Measurements from ENCODE around the gene RAB39A. TPM values are rescaled to one million over a fixed set of nuclear protein-coding genes. Genes with fewer than 3 reads are reported as not detected.

The RAB39A gene
- total RNA-seq, 1 donor from 2014 or later, result not detected

DNA sequence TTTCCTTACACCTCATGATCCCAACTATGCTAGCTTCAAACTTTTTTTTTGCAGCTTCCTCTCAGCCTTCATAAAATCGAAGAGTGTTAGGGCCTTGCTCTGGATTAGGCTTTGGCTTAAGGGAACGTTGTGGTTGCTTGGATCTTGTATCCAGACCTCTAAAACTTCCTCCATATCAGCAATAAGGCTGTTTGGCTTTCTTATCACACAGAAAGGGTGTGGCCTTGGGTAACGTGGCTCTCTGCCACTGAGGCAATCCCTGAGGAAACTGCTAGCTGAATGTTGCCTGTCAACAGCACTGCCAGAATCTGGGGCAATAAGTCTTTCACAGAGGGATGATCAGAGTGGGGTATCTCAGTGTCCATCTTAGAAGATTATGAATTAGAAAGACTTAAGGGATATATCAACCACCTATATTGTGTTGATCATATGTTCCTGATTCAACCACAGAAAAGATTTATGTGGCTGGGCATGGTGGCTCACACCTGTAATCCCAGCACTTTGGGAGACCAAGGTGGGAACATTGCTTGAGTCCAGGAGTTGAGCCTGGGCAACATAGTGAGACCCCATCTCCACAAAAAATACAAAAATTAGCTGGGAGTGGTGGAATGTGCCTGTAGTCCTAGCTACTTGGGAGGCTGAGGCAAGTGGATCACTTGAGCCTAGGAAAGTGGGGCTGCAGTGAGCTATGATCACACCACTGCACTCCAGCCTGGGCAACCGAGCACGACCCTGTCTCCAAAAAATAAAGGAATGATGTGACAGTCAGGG lies 67.9 kb downstream of the RAB39A start:
- Histone ChIP-seq H3K4me3 (no peak overlapping the region), H3K27ac (no peak overlapping the region), H3K9me3 (no peaks in the 10 kb centered on the region), H3K27me3 (no peaks in the 10 kb centered on the region), H3K4me1 (no peaks in the 10 kb centered on the region), H3K36me3 (no peaks in the 10 kb centered on the region)
- no peak for DNase-seq (ENCODE audit: low spot score in 2 of 2)
- TF ChIP-seq, protein P1, sequence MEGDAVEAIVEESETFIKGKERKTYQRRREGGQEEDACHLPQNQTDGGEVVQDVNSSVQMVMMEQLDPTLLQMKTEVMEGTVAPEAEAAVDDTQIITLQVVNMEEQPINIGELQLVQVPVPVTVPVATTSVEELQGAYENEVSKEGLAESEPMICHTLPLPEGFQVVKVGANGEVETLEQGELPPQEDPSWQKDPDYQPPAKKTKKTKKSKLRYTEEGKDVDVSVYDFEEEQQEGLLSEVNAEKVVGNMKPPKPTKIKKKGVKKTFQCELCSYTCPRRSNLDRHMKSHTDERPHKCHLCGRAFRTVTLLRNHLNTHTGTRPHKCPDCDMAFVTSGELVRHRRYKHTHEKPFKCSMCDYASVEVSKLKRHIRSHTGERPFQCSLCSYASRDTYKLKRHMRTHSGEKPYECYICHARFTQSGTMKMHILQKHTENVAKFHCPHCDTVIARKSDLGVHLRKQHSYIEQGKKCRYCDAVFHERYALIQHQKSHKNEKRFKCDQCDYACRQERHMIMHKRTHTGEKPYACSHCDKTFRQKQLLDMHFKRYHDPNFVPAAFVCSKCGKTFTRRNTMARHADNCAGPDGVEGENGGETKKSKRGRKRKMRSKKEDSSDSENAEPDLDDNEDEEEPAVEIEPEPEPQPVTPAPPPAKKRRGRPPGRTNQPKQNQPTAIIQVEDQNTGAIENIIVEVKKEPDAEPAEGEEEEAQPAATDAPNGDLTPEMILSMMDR (IDR thresholded peaks at IDR 0.05), result no peak
- intact Hi-C loops (cut with DNase I), result no loop called here

DNA sequence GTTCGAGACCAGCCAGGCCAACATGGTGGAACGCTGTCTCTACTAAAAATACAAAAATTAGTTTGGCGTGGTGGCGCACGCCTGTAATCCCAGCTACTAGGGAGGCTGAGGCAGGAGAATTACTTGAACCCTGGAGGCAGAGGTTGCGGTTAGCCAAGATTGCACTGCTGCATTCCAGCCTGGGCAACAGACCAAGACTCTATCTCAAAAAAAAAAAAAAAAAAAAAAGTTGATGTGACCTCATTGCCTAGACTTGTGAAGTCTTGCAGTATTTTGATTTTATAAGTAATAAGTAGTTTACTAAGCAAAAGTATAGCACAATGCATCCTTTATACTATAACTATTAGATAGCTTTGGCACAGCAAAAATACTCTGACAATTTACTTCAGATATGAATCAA lies 70.5 kb downstream of the RAB39A start:
- TF ChIP-seq, protein P1 (IDR thresholded peaks at IDR 0.05), result no peak
- no peak overlapping the region for H3K4me3 ChIP-seq
- H3K9me3 ChIP-seq, result no peaks in the 10 kb centered on the region
- intact Hi-C loops (cut with DNase I), result no loop called here
- no peaks in the 10 kb centered on the region for H3K36me3 ChIP-seq
- H3K27me3 ChIP-seq, result no peaks in the 10 kb centered on the region
- no peak overlapping the region for H3K27ac ChIP-seq
- H3K4me1 ChIP-seq, result no peaks in the 10 kb centered on the region
- DNase-seq (ENCODE audit: low spot score in 2 of 2), result no peak

DNA sequence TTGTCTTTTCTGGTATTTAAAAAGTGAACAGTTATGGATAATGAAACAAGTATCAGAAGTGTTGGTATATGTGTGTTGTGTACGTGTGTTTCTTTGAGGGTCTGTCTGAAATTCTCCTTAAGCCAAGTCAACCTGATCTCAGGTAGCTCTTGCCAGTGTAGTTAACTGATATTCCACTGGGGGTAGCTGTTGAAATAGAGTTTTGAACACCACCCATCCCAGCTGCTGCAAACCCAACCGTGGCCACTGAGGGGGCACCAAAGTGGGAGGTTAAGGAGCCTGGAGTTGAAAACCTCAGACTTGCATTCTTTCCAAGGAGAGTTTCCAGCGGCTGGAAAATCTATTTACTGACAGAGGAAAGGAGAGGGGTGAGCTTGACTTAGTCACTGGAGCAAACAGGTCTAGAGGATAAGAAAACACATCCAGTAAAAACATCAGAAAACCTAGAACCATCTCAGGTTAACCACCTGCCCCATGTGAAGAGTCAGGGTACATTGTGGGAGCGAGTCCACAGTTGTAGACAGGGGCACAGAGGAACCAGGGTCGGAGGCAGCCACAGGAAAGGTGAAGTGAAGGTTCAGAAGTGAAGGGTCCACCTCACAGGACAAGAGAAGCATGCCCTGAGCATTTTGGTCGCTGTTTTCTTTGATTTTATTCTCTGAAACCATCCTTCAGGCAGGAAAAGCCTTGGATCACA lies 71.7 kb downstream of the RAB39A start:
- no peak overlapping the region for H3K4me3 ChIP-seq
- H3K27ac ChIP-seq, result no peak overlapping the region
- no peaks in the 10 kb centered on the region for H3K36me3 ChIP-seq
- H3K9me3 ChIP-seq, result no peaks in the 10 kb centered on the region
- no peaks in the 10 kb centered on the region for H3K4me1 ChIP-seq
- intact Hi-C loops (cut with DNase I), result loop anchor here (10.0 kb wide), 1 partner anchor 665 kb away; the partner anchor contains the start of gene DDX10
- H3K27me3 ChIP-seq, result no peaks in the 10 kb centered on the region
- DNase-seq (ENCODE audit: low spot score in 2 of 2), result no peak
- TF ChIP-seq, protein P1 (IDR thresholded peaks at IDR 0.05), result no peak

DNA sequence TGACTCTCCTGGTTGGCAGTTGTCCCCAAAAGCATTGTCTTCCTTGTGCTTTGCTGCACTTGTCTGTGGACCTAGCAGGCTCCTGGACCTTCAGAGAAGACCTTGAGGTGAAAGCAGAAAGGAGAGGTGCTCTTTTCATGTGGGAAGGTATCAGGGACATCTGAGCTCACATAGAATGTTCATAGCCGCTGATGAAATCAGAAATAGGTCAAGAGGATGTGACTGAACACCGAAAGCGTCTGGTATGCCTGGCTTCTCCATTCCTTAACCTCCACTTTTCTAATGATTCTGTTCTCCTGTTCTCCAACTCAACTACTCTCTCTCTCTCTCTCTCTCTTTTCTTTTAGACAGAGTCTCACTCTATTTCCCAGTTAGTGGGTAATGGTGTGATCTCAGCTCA lies 74.2 kb downstream of the RAB39A start:
- DNase-seq (ENCODE audit: low spot score in 2 of 2), result no peak
- H3K9me3 ChIP-seq, result no peaks in the 10 kb centered on the region
- TF ChIP-seq, protein P1 (IDR thresholded peaks at IDR 0.05), result no peak
- H3K4me1 ChIP-seq, result no peaks in the 10 kb centered on the region
- intact Hi-C loops (cut with DNase I), result loop anchor here (10.0 kb wide), 1 partner anchor 662 kb away; the partner anchor contains the start of gene DDX10
- H3K27ac ChIP-seq, result no peak overlapping the region
- H3K4me3 ChIP-seq, result no peak overlapping the region
- no peaks in the 10 kb centered on the region for H3K36me3 ChIP-seq
- no peaks in the 10 kb centered on the region for H3K27me3 ChIP-seq

DNA sequence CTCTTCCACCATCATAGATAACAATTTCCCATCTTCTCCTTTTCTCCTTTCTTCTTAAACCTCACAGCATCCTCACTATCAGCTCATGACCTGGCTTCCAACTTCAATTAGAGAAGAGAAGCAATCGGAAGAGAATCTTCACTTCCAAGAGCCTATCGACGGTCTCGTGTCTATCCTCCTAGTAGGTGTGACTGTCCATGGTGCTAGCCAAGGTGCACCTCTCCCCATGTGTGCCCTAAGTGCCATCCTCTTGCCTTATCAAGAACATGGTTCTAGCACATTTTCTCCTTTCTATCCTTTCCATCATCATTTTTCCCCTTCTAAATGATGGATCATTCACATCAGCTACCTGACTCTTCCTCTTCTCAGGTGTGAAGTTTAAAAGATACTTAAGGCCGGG lies 75.4 kb downstream of the RAB39A start:
- H3K27ac ChIP-seq, result no peak overlapping the region
- no peaks in the 10 kb centered on the region for H3K36me3 ChIP-seq
- no peaks in the 10 kb centered on the region for H3K9me3 ChIP-seq
- H3K4me3 ChIP-seq, result no peak overlapping the region
- intact Hi-C loops (cut with DNase I), result loop anchor here (10.0 kb wide), 1 partner anchor 661 kb away; the partner anchor contains the start of gene DDX10
- TF ChIP-seq, protein P1 (IDR thresholded peaks at IDR 0.05), result no peak
- no peak for DNase-seq (ENCODE audit: low spot score in 2 of 2)
- H3K4me1 ChIP-seq, result no peaks in the 10 kb centered on the region
- no peaks in the 10 kb centered on the region for H3K27me3 ChIP-seq
